M059J (cell line): Measurements from ENCODE around the gene MREG. TPM values are rescaled to one million over a fixed set of nuclear protein-coding genes. Genes with fewer than 3 reads are reported as not detected.
"Not testable (repeated sequence)": the region's sequence is repeated elsewhere in the genome, so short reads cannot be mapped to it uniquely, and the experiment has no call there.

Experiments used
- DNase-seq: peaks from one replicate; pipeline ENCODE4 v3.0.0-alpha.2; 2012; ENCODE audit warnings: low read depth
- total RNA-seq: library from RNA; depleted of rRNA; stranded (reverse); fragments of >200 nt; shearing (Covaris generic); gene quantifications from 2 replicates; pipeline ENCODE4 v1.2.3, GENCODE V29; 2014

Gene MREG
- total RNA-seq, 1 experiment from 2014 or later = 3.6 TPM

DNA sequence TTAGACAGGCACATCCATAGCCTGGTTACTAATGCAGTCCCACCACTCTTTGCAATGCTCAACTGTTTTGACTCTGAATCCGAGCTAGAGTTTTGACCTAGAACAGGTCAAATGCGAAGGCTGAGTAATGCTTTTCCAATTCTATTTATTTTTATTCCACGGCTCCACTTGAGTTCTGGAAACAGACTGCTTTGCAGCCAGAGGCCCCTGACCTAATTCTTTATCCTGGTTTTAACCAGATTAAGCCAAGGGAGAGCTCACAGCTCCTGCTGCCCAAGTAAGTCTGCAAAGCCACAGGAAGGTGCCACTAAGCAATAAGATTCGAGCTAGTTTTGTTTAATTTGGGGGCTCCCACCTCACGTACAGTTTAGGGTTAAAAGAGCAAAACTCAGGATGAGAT is 51.4 kb downstream of the MREG start:
- no peak for DNase-seq

DNA sequence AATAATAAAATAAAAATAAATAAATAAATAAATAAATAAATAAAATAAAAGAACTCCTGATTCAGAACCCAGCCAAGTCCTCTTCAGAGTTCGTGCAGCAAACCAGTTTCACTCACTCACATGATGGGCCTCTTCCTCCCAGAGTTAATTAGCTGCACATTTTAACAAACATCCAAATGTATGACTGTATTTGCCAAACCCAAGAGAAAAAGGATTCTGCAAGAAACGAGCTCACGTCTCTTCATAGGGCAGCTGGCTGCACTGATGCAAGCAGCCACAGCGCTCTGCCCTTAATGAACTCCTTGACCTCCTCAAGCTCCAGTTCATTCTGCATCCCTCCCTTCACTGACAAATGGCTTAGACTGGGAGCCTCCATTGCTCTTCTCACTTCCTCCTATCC is 55.1 kb downstream of the MREG start:
- DNase-seq = no peak

- not testable (repeated sequence) for DNase-seq
These were observed 55.8 kb downstream of the MREG start for GRCh38 chr2:215957354-215958122.

DNA sequence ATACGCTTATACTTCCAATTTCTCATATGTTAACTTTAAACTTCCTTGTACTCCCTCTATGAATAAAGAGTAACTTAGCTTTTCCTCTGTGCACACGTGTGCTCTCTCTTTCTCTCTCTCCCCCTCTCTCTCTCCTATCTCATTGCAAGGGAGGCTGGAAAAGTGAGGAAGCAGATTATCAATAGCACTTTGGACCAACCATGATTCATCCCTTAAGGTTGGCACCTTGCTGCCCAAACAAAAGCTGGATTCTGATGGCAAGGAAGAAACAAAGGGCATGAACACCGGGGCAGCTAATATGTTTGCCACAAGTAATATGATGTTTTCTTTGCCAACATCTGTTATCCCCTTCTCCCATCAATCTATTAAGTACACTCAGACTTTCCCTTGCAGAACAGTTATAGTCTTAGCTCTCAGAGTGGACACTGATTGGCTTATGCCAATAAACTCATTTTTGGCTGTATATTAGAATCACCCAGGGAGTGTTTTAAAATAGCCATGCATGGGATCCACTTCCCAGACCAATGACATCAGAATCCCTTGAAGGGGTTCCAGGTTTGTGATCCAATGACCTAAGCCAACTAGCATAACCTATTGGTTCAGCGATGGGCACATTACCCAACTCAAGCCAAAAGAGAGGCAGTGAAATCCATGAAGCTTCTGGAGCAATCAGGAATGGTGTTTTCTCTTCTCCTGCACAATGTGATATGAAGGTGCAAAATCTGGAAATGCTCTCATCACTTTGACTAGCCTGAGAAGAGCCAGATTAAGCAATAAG is 60.3 kb downstream of the MREG start:
- DNase-seq = no peak

DNA sequence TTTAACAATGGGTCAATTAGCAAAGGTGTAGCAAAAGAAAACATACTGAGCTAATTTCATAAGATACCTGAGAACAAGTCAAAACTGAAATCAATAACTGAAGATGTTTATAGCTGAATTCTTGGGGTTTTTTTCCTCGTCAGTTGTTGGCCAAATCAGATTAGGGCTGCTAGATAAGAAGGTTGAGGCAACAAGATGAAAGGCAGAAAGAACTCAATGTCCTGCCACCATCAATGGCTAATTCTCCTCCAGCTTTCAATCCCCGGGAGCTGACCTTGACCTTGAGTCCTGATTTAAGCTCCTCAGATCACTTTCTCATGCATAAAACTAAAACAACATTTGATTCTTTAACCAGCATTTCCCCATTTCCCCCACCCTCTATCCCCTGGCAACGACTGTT is 61.8 kb downstream of the MREG start:
- DNase-seq = no peak

GRCh38 chr2:215949991-215950404 is 63.4 kb downstream of the MREG start:
- peak; percentile 54 for DNase-seq

DNA sequence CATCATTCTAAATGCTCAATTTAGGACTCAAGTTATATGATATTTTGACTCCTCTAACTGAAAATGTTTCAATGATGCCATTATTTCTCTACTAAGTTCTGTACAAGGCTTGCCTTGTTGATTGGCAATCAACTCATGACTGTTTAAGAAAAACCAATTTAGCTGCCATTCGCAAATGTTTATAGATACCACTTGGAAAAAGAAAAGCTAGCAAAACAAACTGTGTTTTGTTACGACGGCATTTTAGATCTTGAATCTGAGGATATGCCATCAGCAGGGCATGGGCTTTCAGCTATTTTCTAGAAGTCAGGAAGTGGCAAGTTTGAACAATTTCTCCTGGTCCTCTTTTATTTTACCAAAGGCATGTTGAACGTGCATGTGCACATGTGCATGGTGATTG is 65.3 kb downstream of the MREG start:
- DNase-seq = no peak

- no peak for DNase-seq
These were observed 66.8 kb downstream of the MREG start for GRCh38 chr2:215946586-215946985.

- DNase-seq = no peak
These were observed 71.2 kb downstream of the MREG start for GRCh38 chr2:215942194-215942593.

GRCh38 chr2:215941726-215942125 is 71.6 kb downstream of the MREG start:
- no peak for DNase-seq

GRCh38 chr2:215940645-215941184 is 72.6 kb downstream of the MREG start:
- DNase-seq = no peak

DNA sequence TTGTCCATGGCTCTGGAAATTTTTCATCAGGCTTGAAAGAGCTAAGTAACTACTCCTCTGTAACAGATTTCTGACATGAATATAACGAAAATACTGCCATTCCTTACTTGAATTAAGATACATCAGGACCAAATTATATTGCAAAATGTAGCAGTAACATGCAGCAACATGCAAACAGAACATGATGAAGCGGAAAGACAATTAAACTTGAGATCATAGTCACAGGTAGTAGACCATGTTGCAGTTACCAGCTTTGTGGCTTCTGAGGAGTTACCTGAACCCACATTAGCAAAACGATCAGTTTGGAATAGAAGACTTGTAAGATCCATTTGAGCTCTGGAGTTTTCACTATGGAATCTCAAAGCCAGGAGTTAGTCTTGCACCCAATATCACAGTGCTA is 76.2 kb downstream of the MREG start:
- DNase-seq = no peak

GRCh38 chr2:215933151-215933550 is 80.2 kb downstream of the MREG start:
- DNase-seq = no peak

DNA sequence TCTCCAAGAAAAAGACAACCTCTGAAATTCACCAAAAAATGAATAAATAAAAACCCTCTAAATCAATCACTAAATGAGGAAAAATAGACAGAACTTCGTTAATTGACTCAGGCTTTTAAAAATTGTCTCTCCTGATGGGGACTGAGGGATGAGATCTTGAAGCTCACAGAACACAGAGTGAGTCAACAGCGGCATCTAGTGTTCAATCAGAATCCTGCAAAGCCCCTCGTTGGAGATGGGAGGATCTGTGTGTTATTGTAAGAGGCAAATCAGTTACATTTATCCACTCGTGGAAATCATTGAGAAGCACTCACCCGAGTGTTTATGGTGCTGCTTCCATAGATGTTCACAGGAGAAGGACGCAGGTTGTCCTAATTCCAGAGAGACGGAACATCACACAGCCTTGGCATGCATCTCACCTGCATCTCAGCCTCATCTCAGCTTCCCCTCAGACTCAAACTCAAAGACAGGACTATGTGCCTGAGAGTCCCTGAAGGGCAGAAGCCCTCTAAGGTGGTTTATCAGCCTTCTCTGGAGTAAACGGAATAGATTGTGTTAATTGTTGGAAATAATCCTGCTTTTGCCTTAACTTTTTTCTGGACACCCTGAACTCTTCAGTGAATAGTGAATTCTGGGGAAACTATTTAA is 82.0 kb downstream of the MREG start:
- DNase-seq = peak; percentile 71

- no peak for DNase-seq
These were observed 82.7 kb downstream of the MREG start for GRCh38 chr2:215930505-215931253.

DNA sequence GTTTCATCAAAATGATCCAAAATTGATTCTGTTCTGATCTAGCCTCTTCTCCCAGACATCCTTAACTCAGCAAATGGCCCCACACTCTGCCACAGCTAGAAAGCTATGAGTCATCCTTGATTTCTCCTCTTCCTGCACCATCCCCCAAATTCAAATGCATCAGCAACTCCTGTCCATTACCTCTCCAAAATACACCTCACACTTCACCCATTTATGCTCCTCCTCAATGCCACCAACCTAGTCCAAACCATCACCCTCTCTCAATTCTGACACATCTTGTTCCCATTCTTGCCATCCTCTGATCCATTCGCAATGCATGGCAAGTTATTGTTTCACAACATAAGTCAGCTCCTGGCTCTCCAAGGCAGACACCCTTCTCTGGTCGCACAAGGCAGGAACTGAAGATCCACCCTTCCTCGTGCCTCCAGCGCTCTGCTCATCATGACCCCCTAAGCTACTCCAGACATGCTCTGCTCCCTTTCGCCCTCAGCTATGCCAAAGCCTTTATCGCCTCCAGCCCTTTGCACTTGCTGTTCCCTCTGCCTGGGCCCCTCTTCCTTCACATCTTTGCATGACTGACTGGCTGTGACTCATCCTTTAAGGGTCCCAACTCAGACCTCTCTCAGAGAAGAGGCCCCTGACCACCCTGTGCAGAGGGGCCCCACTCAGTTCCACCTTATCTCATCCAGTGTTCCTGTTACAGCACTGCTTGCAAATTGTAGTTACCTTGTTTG is 83.6 kb downstream of the MREG start:
- DNase-seq = peak; percentile 52

GRCh38 chr2:215928086-215928485 is 85.3 kb downstream of the MREG start:
- no peak for DNase-seq

GRCh38 chr2:215926992-215927391 is 86.4 kb downstream of the MREG start:
- DNase-seq = not testable (repeated sequence)

DNA sequence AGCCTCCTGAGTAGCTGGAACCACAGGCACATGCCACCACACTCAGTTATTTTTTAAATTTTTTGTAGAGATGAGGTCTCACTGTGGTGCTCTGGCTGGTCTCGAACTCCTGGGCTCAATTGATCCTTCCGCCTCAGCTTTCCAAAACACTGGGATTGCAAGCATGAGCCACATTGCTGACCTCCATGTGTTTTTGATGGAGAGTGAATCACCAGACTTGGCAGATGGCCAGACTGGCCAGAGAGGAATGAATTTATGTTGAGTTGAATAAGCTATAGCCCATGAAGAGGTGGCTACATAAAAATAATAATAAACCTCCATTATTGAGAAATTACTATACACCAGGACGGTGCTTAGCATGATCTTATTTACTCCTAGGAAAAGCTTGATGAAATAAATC is 91.5 kb downstream of the MREG start:
- DNase-seq = peak; percentile 78

DNA sequence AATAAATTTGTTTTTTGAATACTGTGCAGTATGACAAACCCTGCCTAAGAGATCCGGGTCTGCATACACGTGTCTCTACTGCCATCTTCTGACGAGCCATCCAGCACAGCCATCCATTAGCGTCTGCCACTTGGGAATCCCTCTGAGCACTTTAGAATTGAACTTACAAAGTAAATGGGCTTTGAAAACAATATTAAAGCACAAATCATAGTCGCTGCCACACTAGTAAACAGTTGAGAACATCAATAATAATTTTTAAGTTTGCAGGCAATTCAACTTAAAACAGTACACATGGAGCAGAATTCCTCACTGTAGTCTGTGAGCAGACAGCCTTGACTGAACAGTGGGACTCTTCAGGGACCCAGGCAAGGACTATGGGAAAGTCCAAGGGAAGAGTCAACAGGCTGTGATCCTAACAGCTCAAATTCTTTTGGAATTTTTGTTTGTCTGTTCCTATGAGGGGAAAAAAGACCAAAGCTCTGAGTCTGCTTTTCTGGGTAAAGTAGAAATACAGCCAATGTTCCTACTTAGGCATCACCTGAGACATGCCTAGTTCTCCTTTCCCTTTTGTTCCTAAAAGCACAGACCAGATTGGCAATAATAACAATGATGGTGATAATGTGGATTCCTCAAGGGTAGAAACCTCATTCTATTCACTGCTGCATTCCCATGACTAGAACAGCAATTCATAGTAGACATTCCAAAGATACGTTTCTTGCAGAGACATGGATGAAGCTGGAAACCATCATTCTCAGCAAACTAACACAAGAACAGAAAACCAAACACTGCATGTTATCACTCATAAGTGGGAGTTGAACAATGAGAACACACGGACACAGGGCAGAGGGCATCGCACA is 92.9 kb downstream of the MREG start:
- peak; percentile 66 for DNase-seq
